ENCODE data around the gene KCNH1. TPM values are rescaled to one million over a fixed set of nuclear protein-coding genes. Genes with fewer than 3 reads are reported as not detected.

KCNH1 gene
- total RNA-seq, 1 donor from 2014 or later = 6.3 TPM

DNA sequence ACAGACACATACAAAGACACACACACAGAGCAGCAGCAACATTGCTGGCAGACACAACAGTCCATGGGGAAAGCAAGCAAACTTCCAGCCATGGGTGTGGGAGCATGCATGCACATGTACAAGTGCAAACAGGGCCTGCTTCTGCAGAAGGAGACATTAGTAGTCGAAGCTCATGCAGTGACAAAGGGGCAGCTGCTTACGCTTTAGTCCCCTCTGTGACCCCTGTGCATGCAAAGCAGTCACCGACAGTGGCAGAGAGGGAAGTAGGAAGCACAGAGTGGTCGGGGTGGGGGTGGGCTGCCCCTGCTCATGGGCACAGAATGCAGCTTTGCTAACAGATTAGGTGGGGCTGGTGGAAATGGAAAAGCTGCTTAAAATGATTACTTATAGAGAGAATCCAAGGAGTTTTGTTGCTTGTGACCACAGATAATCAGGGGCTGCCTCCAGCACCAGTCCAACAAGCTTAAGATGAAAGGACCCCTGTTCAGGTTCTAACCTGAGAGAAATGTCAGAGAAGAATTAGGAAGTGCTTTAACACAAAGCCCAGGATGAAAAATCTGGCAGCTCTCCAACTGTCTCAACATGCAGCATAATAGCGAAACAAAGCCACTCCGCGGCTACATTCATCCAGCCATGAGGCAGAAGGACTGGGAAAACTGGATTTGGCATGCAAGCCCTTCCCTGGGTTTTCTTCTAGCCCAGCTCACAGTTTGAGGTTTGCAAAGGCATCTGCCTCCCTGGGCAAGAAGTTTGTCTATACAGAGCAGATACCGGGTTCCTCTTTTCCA, 378.9 kb downstream of the KCNH1 start:
- Mint-ChIP-seq H3K27ac (ENCODE audit: unreplicated experiment) (no peak overlapping the region), H3K4me1 (ENCODE audit: low read depth) (no peaks in the 10 kb centered on the region)

GRCh38 chr1:210751911-210752310, 382.0 kb downstream of the KCNH1 start:
- Mint-ChIP-seq H3K9me3 (ENCODE audit: low read depth) (no peaks in the 10 kb centered on the region), H3K27me3 (ENCODE audit: low read depth) (no peaks in the 10 kb centered on the region), H3K27ac (ENCODE audit: unreplicated experiment) (no peak overlapping the region), H3K4me3 (ENCODE audit: unreplicated experiment) (no peak overlapping the region), H3K36me3 (ENCODE audit: low read depth) (no peaks in the 10 kb centered on the region), H3K4me1 (ENCODE audit: low read depth) (no peaks in the 10 kb centered on the region)
- TF ChIP-seq, protein P1, sequence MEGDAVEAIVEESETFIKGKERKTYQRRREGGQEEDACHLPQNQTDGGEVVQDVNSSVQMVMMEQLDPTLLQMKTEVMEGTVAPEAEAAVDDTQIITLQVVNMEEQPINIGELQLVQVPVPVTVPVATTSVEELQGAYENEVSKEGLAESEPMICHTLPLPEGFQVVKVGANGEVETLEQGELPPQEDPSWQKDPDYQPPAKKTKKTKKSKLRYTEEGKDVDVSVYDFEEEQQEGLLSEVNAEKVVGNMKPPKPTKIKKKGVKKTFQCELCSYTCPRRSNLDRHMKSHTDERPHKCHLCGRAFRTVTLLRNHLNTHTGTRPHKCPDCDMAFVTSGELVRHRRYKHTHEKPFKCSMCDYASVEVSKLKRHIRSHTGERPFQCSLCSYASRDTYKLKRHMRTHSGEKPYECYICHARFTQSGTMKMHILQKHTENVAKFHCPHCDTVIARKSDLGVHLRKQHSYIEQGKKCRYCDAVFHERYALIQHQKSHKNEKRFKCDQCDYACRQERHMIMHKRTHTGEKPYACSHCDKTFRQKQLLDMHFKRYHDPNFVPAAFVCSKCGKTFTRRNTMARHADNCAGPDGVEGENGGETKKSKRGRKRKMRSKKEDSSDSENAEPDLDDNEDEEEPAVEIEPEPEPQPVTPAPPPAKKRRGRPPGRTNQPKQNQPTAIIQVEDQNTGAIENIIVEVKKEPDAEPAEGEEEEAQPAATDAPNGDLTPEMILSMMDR (IDR thresholded peaks at IDR 0.05) = no peak
- no peak for DNase-seq (ENCODE audit: low spot score)

More for the DNA sequence above, 378.9 kb downstream of the KCNH1 start:
- TF ChIP-seq, protein P1 (IDR thresholded peaks at IDR 0.05) = no peak
- Mint-ChIP-seq H3K36me3 (ENCODE audit: low read depth) (no peaks in the 10 kb centered on the region), H3K9me3 (ENCODE audit: low read depth) (peaks cover 9% of the 10 kb centered on the region), H3K27me3 (ENCODE audit: low read depth) (no peaks in the 10 kb centered on the region), H3K4me3 (ENCODE audit: unreplicated experiment) (no peak overlapping the region)
- DNase-seq (ENCODE audit: low spot score) = no peak

- Mint-ChIP-seq H3K36me3 (ENCODE audit: low read depth) (no peaks in the 10 kb centered on the region), H3K27me3 (ENCODE audit: low read depth) (no peaks in the 10 kb centered on the region), H3K27ac (ENCODE audit: unreplicated experiment) (no peak overlapping the region), H3K4me3 (ENCODE audit: unreplicated experiment) (no peak overlapping the region), H3K9me3 (ENCODE audit: low read depth) (no peaks in the 10 kb centered on the region), H3K4me1 (ENCODE audit: low read depth) (no peaks in the 10 kb centered on the region)
- DNase-seq (ENCODE audit: low spot score) = no peak
- TF ChIP-seq, protein P1 (IDR thresholded peaks at IDR 0.05) = no peak
Measured at GRCh38 chr1:210750468-210750867, 383.5 kb downstream of the KCNH1 start.

GRCh38 chr1:210748796-210749195, 385.2 kb downstream of the KCNH1 start:
- no peak overlapping the region for H3K27ac Mint-ChIP-seq (ENCODE audit: unreplicated experiment)
- no peaks in the 10 kb centered on the region for H3K4me1 Mint-ChIP-seq (ENCODE audit: low read depth)
- H3K36me3 Mint-ChIP-seq (ENCODE audit: low read depth) = no peaks in the 10 kb centered on the region
- TF ChIP-seq, protein P1 (IDR thresholded peaks at IDR 0.05) = no peak
- H3K9me3 Mint-ChIP-seq (ENCODE audit: low read depth) = no peaks in the 10 kb centered on the region
- DNase-seq (ENCODE audit: low spot score) = no peak
- H3K27me3 Mint-ChIP-seq (ENCODE audit: low read depth) = no peaks in the 10 kb centered on the region
- H3K4me3 Mint-ChIP-seq (ENCODE audit: unreplicated experiment) = no peak overlapping the region

DNA sequence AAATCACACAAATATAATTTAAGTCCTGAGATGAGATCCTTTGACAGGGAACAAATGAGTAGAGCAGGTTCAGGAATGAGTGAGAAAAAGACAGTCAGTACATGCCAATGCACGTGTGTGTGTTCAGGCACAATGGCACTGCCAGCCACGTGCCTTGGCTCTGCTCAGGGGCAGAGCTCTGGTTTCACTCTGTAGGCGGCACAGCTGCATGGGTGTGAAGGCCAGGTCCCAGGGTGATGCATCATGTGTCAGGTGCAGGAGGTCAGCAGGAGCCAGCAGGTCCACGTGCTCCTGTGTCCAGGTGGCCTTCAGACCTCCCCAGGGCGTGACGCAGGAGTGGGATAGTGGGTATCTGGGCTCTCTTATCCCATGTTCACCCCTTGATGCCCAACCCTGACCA, 386.1 kb downstream of the KCNH1 start:
- DNase-seq (ENCODE audit: low spot score) = no peak
- TF ChIP-seq, protein P1 (IDR thresholded peaks at IDR 0.05) = no peak

More for the DNA sequence above, 386.1 kb downstream of the KCNH1 start:
- no peaks in the 10 kb centered on the region for H3K27me3 Mint-ChIP-seq (ENCODE audit: low read depth)
- H3K36me3 Mint-ChIP-seq (ENCODE audit: low read depth) = no peaks in the 10 kb centered on the region
- H3K4me3 Mint-ChIP-seq (ENCODE audit: unreplicated experiment) = no peak overlapping the region
- no peaks in the 10 kb centered on the region for H3K9me3 Mint-ChIP-seq (ENCODE audit: low read depth)
- no peaks in the 10 kb centered on the region for H3K4me1 Mint-ChIP-seq (ENCODE audit: low read depth)
- H3K27ac Mint-ChIP-seq (ENCODE audit: unreplicated experiment) = no peak overlapping the region
